LNCaP clone FGC (cell line): ENCODE measurements around the gene MPHOSPH8.
A peak's percentile ranks its signal among the peaks of the same experiment; 100 is the strongest.

Experiments
- DNase-seq: peaks from one replicate; pipeline ENCODE4 v3.0.0-alpha.2; 2011; ENCODE audit warnings: low read depth
- H3K4me3 ChIP-seq: 2 replicates; pipeline ENCODE4 v1.5.1; 2011; ENCODE audit warnings: mild to moderate bottlenecking, low read depth, low read length, control low read depth
- TF ChIP-seq, protein P1 (sequence below): IDR thresholded peaks from 2 replicates; pipeline ENCODE4 v1.5.1; 2012; ENCODE audit warnings: mild to moderate bottlenecking; ENCODE audit not compliant: control insufficient read depth, insufficient read depth; ENCODE audit errors: extremely low read depth

MPHOSPH8 gene

DNA sequence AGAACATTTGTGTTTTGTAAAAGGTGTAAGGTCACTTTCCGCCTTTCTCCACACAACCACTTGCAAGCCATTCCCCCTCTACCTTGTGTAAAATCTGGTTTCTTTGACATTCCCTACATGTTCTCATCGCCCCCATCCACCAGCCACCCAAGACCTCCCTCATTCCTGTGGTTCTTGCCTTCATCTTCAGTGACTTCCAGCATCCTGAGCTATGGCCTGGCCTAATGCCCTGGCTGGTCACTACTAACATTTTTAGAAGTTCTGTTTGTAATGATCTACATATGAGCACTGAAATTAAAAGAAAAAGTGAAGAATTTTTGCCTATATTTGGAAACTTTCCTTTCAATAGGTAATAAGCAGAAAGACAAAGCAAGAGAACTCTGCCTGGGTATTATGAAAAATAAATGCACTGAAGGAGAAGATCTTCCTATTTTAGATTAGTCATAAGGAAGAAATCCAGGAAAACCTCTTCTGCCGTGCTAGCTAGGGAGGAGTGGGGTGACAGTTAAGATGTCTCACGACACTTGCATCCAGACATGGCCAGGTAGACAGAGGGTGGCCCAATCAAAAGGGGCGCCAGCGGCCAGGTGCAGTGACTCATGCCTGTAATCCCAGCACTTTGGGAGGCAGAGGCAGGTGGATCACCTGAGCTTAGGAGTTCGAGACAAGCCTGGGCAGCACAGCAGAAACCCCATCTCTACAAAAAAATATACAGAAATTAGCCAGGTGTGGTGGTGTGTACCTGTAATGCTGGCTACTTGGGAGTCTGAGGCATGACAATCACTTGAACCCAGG is 28.1 kb upstream of the MPHOSPH8 start:
- no peak for DNase-seq
- TF ChIP-seq, protein P1, sequence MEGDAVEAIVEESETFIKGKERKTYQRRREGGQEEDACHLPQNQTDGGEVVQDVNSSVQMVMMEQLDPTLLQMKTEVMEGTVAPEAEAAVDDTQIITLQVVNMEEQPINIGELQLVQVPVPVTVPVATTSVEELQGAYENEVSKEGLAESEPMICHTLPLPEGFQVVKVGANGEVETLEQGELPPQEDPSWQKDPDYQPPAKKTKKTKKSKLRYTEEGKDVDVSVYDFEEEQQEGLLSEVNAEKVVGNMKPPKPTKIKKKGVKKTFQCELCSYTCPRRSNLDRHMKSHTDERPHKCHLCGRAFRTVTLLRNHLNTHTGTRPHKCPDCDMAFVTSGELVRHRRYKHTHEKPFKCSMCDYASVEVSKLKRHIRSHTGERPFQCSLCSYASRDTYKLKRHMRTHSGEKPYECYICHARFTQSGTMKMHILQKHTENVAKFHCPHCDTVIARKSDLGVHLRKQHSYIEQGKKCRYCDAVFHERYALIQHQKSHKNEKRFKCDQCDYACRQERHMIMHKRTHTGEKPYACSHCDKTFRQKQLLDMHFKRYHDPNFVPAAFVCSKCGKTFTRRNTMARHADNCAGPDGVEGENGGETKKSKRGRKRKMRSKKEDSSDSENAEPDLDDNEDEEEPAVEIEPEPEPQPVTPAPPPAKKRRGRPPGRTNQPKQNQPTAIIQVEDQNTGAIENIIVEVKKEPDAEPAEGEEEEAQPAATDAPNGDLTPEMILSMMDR, result no peak
- no peak overlapping the region for H3K4me3 ChIP-seq

DNA sequence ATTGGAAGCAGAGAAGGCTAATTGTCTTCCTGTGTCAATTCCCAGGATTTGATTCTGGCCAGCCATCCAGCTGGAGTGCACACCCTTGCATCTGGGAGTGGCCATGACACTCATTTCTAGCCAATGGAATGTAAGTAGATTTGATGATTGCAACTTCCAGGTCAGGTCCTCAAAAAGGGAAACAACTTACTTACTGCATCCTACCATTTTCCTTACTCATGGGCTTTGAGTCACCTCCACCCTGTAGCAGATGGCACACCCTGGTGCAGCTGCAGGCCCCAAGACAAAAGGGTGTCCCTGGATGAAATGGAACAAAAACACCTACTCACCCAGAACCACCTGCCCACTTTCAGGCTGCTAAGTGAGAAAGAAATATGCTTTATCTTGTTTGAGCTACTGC is 27.3 kb upstream of the MPHOSPH8 start:
- DNase-seq, result no peak
- H3K4me3 ChIP-seq, result no peak overlapping the region
- TF ChIP-seq, protein P1, result no peak

DNA sequence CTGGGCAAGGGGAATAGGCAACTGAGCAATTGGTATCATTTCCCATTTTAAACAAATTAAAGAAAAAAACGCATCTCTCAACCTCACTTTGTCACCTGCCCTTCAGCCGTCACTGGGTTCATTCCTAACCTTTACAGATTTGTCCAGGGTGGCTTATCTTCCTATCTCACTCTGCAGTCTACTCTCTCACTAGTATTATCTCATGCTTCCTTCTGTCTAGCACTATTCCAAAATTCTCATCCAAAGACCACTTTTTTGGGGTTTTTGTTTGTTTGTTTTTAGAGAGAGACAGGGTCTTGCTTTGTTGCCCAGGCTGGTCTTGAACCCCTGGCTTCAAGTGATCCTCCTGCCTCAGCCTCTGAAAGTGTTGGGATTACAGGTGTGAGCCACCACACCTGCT is 26.7 kb upstream of the MPHOSPH8 start:
- DNase-seq, result no peak
- TF ChIP-seq, protein P1, result no peak
- no peak overlapping the region for H3K4me3 ChIP-seq

DNA sequence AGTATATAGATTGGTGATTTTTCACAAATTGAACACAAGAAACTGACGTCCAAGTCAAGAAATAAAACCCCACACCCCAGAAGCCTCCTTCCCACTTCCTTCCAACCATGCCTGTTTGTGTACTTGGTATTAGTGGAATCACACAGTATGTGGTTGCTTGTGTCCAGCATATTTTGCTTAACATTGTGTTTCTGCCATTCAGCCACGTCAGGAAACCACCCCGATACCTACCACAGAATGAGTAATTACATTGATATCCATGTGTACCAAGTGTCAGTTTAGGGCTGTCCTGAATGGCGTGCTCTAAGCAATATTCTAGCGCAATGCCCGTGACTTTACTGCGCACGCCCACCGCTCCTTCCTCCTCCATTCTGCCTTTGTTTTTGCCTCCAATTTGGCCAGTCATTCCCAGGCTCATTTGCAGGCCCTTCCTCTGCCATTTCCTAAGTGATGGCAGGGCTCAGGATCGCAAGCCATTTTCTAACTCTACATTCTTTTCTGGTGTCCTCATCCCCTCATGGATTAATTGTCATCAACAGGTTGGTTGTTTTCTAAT is 25.9 kb upstream of the MPHOSPH8 start:
- H3K4me3 ChIP-seq, result no peak overlapping the region
- DNase-seq, result no peak
- TF ChIP-seq, protein P1, result no peak

DNA sequence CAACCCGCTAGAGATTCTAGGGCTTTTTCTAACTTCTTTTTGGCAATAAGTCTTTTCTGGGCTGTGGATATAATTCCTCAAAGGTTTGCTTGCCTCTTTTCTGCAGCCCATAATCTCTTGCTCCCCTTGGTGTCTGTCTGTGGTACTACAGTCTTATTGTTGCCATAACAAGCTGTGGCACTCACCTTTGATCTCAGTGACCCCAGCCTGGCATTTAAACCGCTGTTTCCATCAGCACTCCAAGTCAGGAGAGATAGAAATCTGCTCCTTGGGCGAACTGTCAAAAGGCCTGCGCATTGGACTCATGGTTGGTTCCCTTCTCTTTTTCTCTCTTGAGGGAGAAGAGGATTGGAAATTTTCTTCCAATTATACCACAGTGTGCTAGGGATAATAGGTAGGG is 14.5 kb upstream of the MPHOSPH8 start:
- no peak overlapping the region for H3K4me3 ChIP-seq
- no peak for DNase-seq
- TF ChIP-seq, protein P1, result peak; percentile 47

DNA sequence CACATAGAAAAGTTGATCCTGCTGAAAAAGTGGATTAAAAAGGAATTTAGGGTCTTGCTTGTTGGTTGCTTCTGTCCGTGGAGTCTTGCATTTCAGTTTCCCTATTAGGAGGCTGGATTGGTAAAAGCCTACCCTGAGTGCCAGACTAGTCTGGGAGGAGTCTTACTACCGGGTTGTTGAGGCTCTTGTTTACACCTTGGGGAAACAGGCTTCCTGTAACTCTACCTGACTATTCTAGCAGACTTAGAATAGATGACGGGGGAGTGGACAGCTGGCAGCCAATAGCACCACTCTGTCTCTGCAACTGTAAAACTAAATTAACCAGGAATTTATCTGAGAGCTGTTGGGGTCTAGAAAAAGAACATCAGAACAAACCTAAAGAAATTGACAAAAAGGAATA is 11.3 kb upstream of the MPHOSPH8 start:
- H3K4me3 ChIP-seq, result no peak overlapping the region
- no peak for DNase-seq
- TF ChIP-seq, protein P1, result no peak
